Measurements from ENCODE around the gene PLPP3.

The PLPP3 gene

DNA sequence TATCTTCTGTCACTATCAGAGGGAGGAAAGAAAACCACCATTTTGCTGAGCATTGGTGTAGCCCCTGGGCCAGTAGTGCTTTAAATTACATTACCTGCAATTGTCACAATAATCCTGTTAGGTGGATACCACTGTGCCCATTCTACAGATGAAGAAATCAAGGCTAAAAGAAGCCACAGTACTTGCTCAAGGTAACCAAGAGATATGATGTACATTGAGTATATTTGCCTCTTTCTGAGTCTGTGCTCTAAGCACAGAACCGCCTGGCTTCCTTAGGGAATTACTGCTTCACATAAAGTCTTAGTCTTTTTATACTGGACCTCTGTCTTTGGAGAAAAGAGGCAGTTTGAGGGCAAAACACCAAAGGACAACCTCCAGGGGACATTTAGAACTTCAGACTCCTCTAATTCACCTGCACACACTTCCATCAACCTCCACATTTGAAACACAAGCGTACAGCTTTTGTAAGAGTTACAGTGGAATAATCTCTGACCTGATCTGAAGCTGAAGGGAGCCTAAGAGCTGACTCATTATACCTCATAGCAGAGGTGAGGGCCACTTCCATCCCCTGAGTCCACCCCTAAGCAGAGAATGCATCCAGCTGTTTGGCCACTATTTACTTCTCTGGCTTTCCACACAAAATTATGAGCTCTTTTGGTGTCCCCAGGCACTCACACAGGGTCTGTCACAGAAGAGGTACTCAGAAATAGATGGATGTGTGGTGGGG is 61.8 kb downstream of the PLPP3 start:
- no peak for DNase-seq

DNA sequence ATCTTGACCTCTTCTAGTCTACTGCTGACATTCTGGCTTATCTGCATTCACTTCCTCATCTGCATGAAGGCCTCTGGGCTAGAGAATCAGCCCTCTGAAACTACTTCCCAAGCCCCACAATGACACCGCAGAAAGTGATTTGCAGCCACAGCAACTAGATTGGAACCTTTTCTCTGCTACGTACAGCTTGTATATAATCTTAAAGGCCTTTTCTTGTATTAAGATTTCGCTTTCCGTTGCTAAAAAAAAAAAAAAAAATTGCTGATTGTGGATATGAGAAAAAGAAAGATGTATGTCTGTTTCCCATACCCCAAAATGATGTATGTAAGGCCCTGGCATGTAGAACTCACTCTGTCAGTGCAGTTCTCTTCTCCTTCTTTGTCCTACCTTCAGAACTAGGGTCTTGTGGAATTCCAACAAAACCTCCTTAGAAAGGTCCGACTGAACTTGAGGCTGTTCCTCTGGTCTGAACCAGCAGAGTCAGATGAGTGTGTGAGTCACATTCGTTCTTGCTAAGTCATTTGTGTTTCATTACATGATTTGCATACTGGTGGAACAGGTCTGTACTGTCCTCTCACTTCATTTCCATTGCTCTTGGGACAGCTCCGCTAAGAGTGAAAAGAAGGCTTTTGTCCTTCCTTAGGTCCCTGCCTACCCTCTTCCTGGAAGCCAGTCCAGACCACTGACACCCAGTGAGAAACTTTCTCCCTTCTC is 62.7 kb downstream of the PLPP3 start:
- no peak for DNase-seq

DNA sequence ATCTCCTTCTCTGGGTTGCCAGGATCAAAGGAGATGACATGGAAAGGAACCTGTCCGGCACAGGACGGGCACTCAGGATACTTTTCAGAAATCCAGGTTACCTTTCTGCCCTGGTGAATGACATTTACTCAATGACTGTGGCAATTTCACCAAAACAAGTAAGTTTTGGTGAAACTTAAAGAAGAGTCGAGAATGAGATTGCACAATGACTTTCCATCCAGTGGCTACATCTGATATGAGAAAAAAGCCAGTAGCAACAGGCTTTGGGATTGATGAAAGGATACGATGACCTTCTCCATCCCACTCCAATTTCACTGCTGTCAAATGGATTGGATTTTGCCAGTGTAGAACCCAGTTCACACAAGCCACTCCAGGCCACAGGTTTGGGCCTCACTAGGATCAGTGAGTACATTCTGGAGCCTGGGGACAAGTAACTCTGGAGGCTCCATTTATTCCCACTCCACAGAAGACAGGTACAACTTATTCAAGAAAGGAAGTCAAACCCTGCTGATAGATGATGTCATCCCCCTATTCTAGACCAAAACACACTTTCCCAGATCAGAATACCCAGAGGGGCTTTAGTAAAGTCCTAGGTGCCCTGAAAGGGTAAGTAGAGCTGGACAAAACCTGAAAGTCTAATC is 63.3 kb downstream of the PLPP3 start:
- no peak for DNase-seq

DNA sequence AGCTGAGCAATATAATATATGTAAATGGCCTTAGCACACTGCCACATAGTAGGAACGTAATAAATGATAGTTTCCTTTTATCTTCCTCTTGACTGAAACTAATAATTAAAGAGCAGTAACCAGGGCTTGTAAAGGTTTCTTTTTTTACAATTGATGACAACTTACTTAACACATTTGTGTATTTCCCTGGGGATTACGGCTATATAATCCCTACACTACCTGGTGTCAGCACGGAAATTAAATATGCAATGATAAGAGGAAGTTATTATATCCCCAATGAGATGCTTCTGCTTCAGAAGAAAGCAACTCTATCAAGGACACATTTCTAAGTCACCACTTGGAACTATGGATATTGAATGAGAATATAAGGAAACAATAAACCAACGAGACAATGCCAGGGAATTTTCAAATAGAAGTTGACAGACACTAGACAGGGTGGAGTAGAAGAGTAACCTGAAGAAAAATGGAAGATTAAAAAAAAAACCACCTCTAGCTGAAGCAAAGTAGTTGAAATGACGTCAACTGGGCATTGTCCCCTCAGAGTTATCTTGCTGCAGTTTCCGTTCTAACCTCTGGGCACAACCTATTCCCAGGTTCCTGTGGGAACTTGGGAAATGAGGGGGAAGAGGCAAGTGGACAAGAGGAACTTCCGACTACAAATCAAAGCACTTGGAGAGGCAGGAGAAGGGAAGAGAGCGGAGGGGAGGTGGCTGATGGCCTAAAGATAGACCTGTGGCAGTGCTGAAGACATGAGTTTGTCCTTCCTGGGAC is 66.5 kb downstream of the PLPP3 start:
- DNase-seq = no peak

DNA sequence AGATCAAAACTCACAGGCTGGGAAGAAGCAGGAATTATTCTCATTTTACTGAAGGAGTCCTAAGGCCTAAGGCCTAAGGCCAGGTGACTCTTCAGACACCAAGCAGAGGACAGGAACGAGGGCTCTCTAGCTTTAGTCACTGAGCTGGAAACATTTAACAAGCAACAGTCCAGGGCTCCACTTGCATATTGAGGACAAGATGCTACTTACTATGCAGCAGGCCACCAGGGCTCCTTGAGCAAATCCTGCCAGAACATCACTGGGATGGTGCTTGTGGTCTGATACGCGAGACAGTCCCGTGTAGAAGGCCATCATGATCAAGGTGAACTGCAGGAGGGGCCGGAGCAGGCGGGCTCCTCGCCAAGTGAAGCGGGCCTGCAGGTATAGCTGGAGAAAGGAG is 67.6 kb downstream of the PLPP3 start:
- DNase-seq = no peak

DNA sequence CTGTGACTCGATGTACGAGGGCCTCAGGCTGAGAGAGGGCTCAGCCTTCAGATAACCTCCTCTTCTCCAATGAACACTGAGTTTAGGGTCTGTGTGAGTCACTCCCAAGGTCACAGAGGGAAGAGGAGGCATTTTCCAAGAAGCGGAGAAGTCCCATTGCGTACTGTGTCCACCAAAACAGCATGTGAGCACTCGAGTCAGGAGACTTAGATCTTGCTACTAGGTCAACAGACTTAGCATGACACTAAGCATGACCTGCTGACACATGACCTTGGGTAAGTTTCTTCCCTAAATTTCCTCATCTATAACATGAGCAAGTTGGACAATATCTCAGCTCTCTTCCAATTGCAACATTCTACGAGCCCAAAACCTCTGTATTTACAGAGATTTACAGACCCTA is 68.0 kb downstream of the PLPP3 start:
- no peak for DNase-seq

DNA sequence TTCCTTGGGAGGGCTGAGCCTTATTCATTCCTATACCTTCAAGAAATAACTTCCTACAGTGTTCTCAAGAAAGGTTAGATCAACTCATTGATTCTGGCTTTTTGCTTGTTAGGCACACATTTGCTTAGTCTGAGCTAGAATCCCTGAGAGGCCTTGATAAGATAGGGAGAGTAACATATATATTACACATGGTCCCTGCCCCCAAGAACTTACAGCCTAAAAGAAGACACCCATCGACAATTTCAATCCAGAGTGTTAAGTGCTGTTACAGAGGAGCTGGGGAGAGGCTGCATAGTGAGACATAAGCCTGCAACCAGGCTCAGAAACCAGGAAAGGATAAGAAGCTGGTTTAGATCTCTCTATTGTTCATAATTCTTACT is 68.7 kb downstream of the PLPP3 start:
- no peak for DNase-seq

DNA sequence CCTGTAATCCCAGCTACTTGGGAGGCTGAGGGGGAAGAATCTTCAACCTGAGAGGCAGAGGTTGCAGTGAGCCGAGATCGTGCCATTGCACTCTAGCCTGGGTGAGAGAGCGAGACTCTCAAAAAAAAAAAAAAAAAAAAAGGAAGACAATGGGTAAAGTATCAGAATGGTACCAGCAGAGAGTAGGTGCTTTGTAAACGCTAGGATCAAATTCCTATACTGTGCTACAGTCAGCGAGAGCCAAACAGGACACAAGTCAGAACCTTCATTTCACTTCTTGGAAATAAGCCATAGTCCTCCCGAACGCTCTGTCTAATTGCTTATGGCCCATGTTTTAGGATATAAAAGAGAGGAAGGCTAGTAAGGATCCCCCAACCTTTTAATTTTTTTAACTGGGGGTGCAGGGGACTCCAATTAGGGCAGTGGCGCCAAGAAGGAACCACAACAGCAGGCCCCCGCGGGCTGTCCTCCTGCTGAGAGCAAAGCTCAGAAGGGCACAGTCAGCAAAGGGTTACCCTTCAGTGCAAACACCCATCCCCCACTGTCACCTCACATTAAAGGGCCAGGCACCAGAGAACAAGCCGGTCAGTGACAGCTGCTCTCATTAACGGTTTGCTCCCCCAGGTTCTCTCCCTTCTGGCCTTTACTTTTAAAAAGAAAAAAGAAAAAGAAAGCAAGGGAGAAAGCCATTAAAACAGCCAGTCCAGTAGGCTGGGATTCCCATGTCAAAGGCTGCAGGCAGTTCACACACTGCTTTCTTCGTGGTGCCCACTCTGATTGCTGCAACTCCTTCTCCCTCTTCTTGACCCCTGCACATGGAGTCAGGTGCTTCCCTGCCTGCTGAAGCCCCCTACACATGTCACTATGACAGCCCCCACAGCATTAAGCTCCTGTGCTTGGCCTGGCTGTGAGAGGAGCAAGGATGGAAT is 69.4 kb downstream of the PLPP3 start:
- DNase-seq = no peak

DNA sequence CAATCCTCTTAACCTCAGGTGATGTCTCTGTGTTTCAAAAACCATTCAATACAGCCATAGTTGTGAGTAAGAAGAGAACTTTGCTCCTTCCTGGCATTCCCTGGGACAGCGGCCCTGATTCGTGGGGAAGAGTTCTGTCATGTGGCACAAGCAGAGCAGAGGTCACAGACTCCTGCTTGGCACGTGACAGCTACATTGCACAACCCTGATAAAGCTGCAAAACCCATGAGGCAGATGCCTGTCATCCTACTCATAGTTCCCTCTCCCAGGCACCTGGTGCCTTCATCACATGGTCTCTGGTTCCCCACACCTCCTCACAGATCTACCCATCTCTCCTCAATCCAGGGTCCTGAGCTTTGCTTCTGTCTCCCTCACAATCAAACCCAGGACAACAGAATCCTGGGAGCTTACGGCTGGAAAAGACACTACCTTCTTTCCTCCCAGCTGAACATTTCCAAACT is 70.8 kb downstream of the PLPP3 start:
- no peak for DNase-seq

DNA sequence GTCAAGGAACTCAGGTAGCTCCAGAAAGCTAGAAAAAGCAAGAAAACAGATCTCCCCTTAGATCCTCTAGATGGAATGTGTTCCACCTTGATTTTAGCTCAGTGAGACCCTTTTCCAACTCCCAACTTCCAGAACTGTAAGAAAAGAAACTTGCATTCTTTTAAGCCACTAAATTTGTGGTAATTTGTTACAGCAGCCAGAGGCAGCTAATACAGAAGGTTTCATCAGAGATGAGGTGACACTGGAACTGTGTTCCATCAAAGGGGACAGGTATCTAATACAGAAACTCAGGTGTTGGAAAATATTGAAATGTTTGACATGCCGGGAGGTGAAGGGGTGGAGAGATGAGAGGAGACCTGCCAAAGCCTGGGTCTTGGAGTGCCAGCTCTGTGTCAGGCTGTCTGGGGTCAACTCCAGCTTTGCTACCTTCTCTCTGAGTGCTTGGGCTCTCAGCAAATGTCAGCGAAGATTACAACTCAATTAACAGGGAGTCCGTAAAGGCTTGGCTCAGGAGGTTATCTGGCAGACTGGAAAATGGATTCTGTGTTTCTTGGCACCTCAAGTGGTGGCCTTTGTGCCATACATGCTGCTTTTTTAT is 71.3 kb downstream of the PLPP3 start:
- no peak for DNase-seq

DNA sequence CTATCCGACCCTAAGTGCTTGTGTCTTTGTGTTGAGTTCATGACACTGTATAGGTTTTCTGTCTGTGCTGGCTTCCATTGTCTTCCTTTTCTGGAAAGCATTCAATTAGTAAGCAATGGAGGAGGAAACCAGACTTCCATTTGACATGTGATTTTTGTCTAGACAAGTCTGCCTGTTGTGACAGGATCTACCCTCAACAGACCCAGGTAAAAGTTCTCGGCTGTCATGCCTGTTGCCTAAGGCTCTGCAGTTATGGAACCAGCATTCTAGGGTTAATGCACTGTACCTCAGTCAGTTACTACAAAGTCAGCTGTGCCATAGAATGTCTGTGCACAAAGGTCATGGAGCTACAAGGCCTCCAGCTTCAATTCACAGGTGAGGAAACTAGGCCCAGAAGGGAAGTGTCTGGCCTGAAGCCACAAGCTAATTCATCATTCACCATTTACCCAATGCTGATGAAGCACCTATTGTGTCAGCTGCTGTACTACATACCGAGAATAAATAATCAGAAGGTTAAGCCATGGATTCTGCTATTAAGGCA is 72.3 kb downstream of the PLPP3 start:
- DNase-seq = no peak

DNA sequence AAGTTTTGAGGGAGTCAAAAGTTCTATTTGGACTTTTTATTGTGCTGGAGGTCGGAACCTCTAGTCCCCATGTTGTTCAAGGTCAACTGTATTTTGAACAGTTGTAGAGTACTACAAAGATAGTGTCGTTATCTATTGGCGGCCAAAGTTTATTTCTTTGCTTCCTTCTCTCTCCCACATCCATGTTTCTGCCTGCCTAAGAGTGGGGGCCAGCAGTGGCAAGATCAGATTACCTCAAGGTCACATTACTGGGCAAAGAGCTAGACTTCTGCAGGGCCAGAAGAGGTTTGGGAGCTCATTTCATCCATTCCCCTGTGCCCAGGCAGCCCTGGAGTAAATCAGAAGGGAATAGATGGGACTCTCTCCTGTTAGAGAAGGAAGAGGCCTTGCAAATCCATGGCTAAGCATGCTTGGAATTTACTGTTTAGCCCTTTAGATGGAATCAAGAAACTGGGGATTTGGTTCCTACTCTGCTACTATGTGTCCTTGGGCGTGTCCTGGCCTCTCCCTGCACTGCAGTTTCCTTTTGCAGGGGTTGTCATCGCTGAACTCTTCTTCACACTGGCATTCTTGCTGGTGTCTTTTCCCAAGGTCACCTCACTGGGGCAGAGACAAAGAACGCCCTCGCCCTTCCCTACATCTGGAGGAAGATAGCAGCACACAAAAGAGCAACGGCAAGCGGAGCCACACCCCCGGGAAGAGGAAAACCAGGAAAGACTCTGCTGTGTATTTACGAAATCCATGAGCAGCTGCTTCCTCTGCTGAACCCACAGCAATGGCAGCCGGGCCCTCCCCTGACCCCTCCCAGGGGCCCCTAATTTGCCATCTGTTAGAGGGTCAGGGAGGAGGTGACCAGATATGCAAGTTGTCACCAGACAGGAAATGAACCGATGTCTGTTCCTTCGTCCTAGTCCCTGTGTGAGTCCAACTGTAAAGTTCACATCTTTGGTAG is 73.3 kb downstream of the PLPP3 start:
- no peak for DNase-seq

DNA sequence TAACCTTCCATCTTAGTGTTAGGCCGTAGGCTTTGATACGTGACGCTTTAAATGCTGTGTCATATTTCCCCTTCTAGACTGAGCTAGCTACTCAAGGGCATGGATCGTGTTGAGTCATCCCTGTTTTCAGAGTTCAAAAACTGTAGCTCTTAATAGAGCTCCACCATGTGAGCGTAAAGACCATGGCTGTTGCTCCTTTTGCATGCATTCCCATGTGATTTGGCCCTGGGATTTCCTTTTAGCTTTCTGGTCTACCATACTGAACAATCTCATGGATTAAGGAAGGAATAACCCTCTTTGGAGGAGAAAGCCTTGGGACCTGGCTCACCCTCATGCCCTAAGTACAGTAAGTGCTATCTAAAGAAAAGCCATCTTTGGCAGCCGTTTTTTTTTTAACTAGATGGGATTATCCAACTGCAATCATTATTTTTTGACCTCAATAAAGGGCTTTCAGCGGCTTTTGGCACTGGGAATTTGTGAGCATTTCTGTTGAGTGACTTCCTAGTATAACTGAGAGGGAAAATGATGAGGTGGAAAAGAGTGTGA is 76.6 kb downstream of the PLPP3 start:
- no peak for DNase-seq

DNA sequence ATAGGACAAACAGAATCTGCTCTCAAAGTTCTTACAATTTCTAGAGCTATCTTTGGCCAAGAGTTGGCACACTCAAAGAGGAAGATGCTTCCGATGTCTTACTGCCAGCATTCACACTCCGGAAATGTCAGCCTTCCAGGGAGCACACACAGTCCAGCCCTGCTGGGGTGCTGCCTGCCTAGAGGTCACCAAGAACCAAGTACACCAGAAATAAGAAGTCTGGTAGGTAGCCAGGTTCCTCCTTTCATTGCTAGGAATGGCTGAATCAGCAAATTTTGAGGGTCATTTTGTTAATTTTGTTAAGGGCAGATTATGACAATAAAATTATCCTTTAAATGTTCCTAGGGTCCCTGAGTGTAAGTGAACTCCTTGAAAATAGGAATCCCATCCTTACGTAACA is 77.5 kb downstream of the PLPP3 start:
- no peak for DNase-seq

DNA sequence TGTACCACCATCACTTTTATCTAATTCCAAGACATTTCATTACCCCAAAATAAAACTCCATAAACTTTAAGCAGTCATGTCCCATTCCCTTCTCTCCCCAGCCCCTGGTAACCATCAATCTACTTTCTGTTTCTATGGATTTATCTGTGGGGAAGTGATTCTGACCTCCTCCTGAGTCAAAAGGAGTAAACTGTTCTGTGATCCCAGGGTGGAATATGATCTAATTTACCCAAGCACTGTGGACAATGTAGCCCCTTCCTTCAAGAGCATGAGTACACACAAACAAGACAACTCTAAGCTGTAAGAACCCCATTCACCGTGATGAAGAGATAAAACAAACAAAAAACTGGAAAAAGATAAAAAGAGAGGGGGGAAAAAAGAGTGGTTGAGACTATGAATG is 77.9 kb downstream of the PLPP3 start:
- DNase-seq = no peak

DNA sequence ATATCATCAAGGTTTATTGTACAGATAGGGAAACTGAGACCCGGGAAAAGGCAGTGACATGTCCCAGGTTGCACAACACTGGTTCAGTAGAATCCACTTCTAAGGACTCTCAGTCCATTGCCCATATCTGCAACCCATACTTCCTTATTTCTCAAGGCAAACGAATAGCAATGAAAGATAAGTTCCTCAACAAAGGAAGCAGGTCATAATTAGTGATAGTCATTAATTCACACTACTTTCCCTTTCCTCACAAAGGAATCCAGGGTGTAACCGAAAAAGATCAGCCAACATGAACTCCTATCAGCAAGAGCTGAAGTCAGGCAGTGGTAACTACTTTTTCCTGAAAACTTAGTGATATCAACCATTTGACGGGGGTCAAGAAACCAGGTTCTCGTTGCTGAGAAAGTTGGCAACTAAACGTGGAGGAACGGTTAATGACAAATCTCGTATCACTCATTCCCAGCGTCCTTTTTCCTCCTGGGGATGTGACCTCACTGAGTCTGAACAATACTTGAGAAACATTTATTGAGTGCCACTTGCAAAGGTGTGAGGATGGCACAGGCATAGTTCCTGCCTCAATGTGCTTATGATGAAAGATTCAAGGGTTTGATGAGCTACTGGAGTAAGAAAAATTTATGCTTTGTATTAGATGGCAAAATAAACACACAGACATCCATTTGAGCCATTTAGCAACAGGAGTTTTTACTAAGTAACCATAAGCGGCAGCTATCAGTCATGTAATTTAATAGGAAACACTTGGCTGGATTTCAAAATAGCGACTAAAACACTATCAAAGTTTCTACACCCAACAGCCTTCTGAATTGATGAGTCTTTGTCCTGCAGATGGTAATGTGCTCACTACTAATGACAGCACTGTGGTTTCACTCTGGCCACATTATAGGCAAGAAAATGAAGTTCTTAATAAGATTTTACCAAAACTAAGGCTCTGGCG is 82.3 kb downstream of the PLPP3 start:
- DNase-seq = no peak

DNA sequence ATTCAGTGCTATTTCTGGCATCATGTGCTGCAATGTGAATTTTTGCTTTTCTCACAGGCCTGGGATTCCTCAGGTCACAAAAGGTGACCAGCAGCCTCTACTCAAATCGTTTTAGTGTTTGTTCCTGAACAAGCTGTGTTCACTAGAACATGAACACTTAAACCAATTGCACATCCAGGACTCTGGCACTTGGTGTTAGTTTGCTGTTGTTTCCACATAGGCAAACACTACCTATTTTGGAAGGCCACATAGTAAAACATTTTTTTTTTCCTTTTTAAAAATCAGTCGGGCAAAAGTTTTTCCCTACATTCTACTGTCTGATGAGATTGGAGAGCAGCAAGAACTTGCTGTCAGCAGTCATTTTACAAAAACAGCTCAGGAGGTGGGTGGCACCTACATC is 83.2 kb downstream of the PLPP3 start:
- no peak for DNase-seq

DNA sequence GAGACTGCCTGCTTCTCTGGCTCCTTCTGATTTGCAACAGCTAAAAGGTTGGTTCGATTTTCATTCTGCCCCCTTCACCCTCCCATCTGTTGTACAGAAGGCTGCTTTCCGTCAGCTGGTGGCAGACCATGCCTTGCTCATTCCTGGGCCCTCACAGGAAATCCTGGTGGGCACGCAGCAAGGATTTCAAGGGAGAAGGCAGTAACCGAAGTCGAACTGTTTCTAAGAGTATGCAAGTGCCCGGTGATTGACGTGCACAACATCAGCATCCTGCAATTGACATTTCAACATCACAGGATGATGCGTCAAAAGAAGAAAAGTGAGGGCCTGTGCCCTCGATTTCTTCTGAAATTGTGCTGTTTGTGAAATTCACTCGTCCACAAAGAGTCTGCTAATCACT is 83.8 kb downstream of the PLPP3 start:
- DNase-seq = no peak

DNA sequence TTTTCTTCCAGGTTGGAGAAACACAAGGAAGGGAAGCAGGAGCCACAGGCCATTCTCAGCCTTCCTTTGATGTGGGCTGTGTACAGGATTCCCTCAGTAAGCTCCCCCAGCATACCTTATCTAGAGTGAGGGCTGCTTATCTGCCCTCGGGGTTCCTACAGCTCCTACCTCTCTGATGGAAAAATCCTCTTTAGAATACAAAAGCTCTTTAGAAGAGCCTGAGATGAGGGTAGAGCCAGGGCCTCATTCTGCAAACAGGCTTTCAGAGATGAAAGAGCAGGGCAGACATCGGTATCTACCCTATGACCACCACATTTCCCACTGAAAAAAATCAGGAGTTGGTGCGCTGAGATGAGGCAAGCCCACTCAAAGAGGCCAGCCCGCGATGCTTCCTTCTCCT is 85.1 kb downstream of the PLPP3 start:
- no peak for DNase-seq
